NK-92 (cell line): ENCODE measurements around the gene CPTP.
"Not testable (repeated sequence)": the region's sequence is repeated elsewhere in the genome, so short reads cannot be mapped to it uniquely, and the experiment has no call there.

Experiments used
- DNase-seq: peaks from one replicate; lab custom pipeline; 2025; ENCODE audit not compliant: unreplicated experiment; lab: John Stamatoyannopoulos, UW

CPTP gene

DNA sequence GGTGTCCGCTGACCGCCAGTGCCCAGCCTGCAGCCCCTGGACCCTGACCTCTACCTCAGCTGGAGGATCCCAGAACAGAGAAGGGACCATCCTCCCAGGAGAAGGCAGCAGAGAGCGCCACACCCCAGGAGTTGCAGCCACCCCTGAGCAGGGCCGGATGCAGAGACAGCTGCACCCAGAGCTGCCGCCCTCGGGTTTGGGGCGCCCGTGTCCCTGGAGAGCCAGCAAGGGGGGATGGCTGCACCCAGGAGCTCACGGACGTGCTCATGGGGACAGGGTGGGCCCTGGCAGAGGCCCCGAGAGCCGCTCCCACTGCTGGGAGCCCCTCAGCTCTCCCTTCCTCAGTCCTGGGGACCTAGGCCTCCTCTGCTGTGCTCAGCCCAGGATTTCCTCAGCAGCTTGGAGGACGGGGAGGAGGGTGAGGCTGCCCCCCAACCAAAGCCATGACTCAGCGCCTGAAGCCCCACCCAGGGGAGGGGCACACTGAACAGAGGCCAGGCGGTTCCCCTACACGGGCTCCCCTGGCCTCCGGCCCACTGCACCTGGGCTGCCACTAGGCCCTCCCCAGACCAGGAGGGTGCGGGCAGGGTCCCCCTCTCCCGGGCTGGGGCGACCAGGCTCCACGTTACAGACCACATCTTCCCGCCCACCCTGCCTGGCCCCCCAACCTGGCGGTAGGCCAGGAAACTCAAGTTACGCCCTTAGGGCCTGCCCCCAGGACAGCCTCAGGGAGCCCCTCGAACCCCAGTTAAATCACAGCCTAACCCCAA, 19.1 kb upstream of the CPTP start:
- no peak for DNase-seq

- no peak for DNase-seq
These were observed 18.4 kb upstream of the CPTP start for GRCh38 chr1:1306070-1306660.

GRCh38 chr1:1306661-1307260, 17.8 kb upstream of the CPTP start:
- no peak for DNase-seq

DNA sequence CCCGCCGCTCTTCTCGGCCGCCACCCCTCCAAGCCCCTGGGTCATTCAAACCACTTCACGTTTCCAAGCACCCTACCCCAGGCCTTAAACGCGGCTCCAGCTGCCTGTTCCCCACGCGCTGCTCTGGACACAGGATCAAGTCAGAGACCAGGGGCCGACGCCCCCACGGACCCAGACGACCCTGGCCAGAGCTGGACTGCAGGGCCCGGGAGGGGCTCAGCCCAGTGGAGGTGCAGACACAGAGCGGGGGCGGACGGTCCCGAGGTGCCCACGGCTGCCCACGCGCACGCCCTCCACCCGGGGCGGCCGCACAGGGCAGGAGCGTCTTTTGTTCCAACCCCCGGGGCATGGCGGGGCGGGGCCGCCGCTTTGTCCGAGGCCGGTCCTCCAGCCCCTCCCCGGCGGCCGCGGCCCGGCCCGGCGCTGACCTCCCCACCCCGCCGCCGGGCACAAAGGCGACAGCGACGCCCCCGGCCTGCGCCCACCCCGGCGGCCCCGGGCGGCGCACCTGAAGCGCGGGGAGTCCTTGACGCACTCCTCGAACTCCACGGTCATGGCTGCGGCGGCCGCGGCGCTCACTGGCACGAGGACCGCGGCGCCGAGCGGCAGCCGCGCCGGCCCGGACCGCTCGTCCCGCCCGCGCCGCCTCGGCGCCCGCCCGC, 17.2 kb upstream of the CPTP start:
- DNase-seq: no peak

- DNase-seq: peak; percentile 39
These were observed 16.5 kb upstream of the CPTP start, which contains the start of the genes ACAP3 and PUSL1 for GRCh38 chr1:1307923-1308755. Gene ACAP3, minus strand, starts transcription at chr1:1307930. Its CDS starts 115 bp downstream, at chr1:1307815. Gene PUSL1, plus strand, starts transcription at chr1:1308597. Its CDS starts 47 bp downstream, at chr1:1308644.

GRCh38 chr1:1308756-1309250, 15.8 kb upstream of the CPTP start:
- DNase-seq: no peak

DNA sequence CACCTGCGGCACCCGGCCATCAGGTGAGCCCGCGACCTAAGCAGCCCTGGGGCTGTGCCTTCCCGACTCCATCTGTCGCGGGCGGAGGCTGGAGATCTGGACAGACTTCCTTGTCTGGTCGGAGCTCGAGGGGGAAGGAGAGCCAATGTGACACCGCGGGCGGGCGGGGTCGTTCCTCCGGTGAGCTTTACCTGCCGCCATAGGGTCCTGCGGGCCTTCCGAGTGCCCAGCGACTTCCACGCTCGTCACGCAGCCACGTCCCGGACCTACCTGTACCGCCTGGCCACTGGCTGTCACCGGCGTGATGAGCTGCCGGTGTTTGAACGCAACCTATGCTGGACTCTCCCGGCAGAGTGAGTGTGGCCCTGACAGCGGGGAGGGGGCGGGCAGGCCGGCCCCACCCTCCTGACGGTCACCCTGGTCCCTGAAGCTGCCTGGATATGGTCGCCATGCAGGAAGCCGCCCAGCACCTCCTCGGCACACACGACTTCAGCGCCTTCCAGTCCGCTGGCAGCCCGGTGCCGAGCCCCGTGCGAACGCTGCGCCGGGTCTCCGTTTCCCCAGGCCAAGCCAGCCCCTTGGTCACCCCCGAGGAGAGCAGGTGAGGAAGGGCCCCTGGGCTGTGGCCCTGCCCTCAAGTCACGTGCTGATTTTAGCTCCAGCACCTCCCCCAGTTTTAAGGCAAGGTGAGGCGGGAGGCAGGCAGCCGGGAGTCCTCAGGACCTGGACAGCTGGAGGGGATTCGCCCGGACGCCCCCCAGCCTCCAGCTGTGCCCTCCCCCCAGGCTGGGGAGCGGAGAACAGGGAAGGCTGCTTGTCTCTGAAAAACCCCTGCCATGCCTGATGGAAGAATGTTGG, 15.1 kb upstream of the CPTP start:
- no peak for DNase-seq

DNA sequence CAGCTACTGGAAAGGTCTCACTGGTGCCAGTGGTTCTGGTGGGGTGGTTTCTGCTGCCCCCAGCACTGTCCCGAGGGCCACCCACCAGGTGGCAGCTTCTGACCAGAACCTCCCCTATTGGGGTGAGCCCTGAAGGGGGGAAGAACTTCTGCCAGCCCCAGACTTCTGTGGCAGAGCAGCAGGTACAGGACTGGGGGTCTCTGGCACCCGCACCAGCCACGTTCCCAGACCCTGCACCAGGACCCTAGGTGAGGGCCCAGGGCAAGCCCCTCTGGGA, 14.6 kb upstream of the CPTP start:
- DNase-seq: no peak

DNA sequence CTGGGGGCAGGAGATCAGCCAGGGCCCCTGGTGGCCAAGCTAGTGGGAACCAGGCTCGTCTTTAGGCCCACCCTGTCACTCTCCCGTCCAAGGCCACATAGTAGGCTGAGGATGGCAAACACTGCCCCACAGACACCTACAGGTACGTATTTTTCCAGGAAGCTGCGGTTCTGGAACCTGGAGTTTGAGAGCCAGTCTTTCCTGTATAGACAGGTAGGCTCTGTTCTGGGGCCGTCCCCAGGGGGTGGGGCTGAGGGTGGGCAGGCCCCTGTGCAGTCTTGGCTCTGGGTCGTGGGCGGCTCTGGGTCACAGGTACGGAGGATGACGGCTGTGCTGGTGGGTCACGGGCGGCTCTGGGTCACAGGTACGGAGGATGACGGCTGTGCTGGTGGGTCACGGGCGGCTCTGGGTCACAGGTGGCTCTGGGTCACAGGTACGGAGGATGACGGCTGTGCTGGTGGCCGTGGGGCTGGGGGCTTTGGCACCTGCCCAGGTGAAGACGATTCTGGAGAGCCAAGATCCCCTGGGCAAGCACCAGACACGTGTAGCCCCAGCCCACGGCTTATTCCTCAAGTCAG, 14.0 kb upstream of the CPTP start:
- no peak for DNase-seq

GRCh38 chr1:1311107-1312104, 13.2 kb upstream of the CPTP start:
- DNase-seq: no peak

- no peak for DNase-seq
These were observed 11.9 kb upstream of the CPTP start for GRCh38 chr1:1312450-1313314.

GRCh38 chr1:1313500-1314236, 10.9 kb upstream of the CPTP start:
- no peak for DNase-seq

- DNase-seq: no peak
These were observed 10.4 kb upstream of the CPTP start for GRCh38 chr1:1314237-1314586.

DNA sequence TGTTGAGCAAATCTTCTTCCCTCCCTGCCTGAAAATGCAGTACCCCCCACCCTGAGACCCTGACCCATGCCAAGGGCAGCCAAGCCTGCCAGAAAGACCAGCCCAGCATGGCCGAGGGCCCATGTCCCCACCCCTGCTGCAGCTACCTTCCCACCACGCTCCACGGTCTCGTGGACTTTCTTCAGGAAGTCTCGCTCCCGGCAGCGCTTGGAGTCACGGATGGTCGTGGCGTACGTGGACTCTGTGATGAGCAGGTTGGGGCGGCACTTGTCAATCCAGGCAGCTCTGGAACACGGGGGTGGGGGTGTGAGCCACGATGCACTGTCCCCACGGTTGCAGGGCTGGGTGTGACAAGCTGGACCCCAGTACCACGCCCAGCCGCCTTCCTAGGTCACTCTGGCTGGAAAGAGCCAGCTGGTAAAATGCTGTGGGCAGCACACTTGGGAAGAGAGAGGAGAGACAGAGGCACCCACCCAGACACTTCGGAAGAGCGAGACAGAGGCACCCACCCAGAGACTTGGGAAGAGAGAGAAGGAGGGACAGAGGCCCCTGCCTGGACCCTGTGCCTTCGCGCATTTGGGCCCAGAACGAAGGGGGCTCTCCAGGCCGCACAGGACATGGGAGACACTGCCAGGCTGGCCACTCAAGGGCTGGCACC, 9.8 kb upstream of the CPTP start:
- DNase-seq: no peak

- no peak for DNase-seq
These were observed 9.1 kb upstream of the CPTP start for GRCh38 chr1:1315435-1315954.

- DNase-seq: not testable (repeated sequence)
These were observed 8.4 kb upstream of the CPTP start for GRCh38 chr1:1316199-1316598.
